Activated CD4-positive, CD25-positive, alpha-beta regulatory T cell treated with anti-CD3 and anti-CD28 coated beads, Interleukin-2, amount 50 U/mL, for 72 hours (primary cell): ENCODE data around the gene ZNF761.
"Not testable (repeated sequence)": the region's sequence is repeated elsewhere in the genome, so short reads cannot be mapped to it uniquely, and the experiment has no call there.

ENCODE experiments used
- DNase-seq: peaks from one replicate; pipeline ENCODE4 v3.0.0; 2021

ZNF761 gene

GRCh38 chr19:53460131-53460721 lies 28.4 kb downstream of the ZNF761 start:
- not testable (repeated sequence) for DNase-seq

- no peak for DNase-seq
Measured at GRCh38 chr19:53461866-53462265, 30.1 kb downstream of the ZNF761 start.

- DNase-seq = no peak
Measured at GRCh38 chr19:53462861-53463260, 31.1 kb downstream of the ZNF761 start.

- DNase-seq = peak; percentile 34
Measured at GRCh38 chr19:53463263-53463662, 31.5 kb downstream of the ZNF761 start.

GRCh38 chr19:53466726-53467484 lies 35.1 kb downstream of the ZNF761 start:
- no peak for DNase-seq

GRCh38 chr19:53467485-53468262 lies 35.9 kb downstream of the ZNF761 start, which contains the start of gene ZNF813:
TSS of gene ZNF813 (plus strand) at chr19:53467733. CDS start at chr19:53483823, 16,090 bp downstream.
- peak; percentile 98 for DNase-seq

GRCh38 chr19:53468628-53469027 lies 36.8 kb downstream of the ZNF761 start:
- not testable (repeated sequence) for DNase-seq

GRCh38 chr19:53471916-53472315 lies 40.1 kb downstream of the ZNF761 start:
- no peak for DNase-seq

GRCh38 chr19:53474832-53475231 lies 43.0 kb downstream of the ZNF761 start:
- DNase-seq = not testable (repeated sequence)

- DNase-seq = not testable (repeated sequence)
Measured at GRCh38 chr19:53475470-53475869, 43.7 kb downstream of the ZNF761 start.

GRCh38 chr19:53483751-53484150 lies 52.0 kb downstream of the ZNF761 start:
- not testable (repeated sequence) for DNase-seq

GRCh38 chr19:53485046-53486004 lies 53.5 kb downstream of the ZNF761 start:
- no peak for DNase-seq

- no peak for DNase-seq
Measured at GRCh38 chr19:53492153-53492552, 60.4 kb downstream of the ZNF761 start.

GRCh38 chr19:53497311-53498023 lies 65.7 kb downstream of the ZNF761 start:
- DNase-seq = not testable (repeated sequence)

GRCh38 chr19:53498024-53498395 lies 66.2 kb downstream of the ZNF761 start:
- not testable (repeated sequence) for DNase-seq

- not testable (repeated sequence) for DNase-seq
Measured at GRCh38 chr19:53503151-53503550, 71.4 kb downstream of the ZNF761 start.

GRCh38 chr19:53503671-53504364 lies 72.0 kb downstream of the ZNF761 start:
- DNase-seq = not testable (repeated sequence)

GRCh38 chr19:53504365-53504703 lies 72.5 kb downstream of the ZNF761 start:
- DNase-seq = not testable (repeated sequence)

- no peak for DNase-seq
Measured at GRCh38 chr19:53504885-53505284, 73.1 kb downstream of the ZNF761 start.

- DNase-seq = no peak
Measured at GRCh38 chr19:53506728-53507127, 74.9 kb downstream of the ZNF761 start.
